HEK293T (cell line): ENCODE results near the gene C11orf58.
A peak's percentile ranks its signal among the peaks of the same experiment; 100 is the strongest.

Source experiments
- CTCF ChIA-PET: fragments of 350-600 bp; formaldehyde crosslinking; extraction: SDS; loops from one replicate; lab custom pipeline; 2021; ENCODE audit warnings: antibody characterized with exemption, inconsistent platforms; lab: Yijun Ruan, JAX
- POLR2A ChIA-PET: fragments of 350-600 bp; formaldehyde crosslinking; extraction: SDS; loops from one replicate; lab custom pipeline; 2020; ENCODE audit warnings: antibody characterized with exemption, inconsistent platforms; lab: Yijun Ruan, JAX
- DNase-seq: peaks from one replicate; pipeline ENCODE4 v3.0.0; 2012; ENCODE audit warnings: mixed read lengths; ENCODE audit errors: extremely low spot score
- ARNT ChIP-seq: fragments of 450-650 bp; IDR thresholded peaks from 2 replicates; pipeline ENCODE4 v1.6.1; 2017; ENCODE audit warnings: mild to moderate bottlenecking
- BHLHE40 ChIP-seq: fragments of 450-650 bp; IDR thresholded peaks from 2 replicates; pipeline ENCODE4 v1.6.1; 2016; ENCODE audit warnings: mild to moderate bottlenecking, moderate library complexity, borderline replicate concordance
- CTBP1 ChIP-seq: fragments of 450-650 bp; IDR thresholded peaks from 2 replicates; pipeline ENCODE4 v1.6.1; 2016; ENCODE audit warnings: borderline replicate concordance
- ELF4 ChIP-seq: fragments of 450-650 bp; IDR thresholded peaks from 2 replicates; pipeline ENCODE4 v1.6.1; 2017; ENCODE audit warnings: antibody characterized with exemption
- FOXA1 ChIP-seq: fragments of 450-650 bp; IDR thresholded peaks from 2 replicates; pipeline ENCODE4 v1.6.1; 2016; ENCODE audit warnings: mild to moderate bottlenecking
- FOXK2 ChIP-seq: fragments of 450-650 bp; IDR thresholded peaks from 2 replicates; pipeline ENCODE4 v1.6.1; 2016; ENCODE audit warnings: mild to moderate bottlenecking
- FOXM1 ChIP-seq: fragments of 450-650 bp; IDR thresholded peaks from 2 replicates; pipeline ENCODE4 v1.6.1; 2017; ENCODE audit warnings: mild to moderate bottlenecking, borderline replicate concordance
- HDGF ChIP-seq: fragments of 450-650 bp; IDR thresholded peaks from 2 replicates; pipeline ENCODE4 v1.6.1; 2017; ENCODE audit warnings: antibody characterized with exemption, borderline replicate concordance
- L3MBTL2 ChIP-seq: fragments of 450-650 bp; conservative IDR thresholded peaks from 2 replicates; pipeline ENCODE4 v1.6.1; 2016; ENCODE audit warnings: mild to moderate bottlenecking
- LEF1 ChIP-seq: fragments of 450-650 bp; IDR thresholded peaks from 2 replicates; pipeline ENCODE4 v1.6.1; 2017; ENCODE audit warnings: mild to moderate bottlenecking, borderline replicate concordance
- NFRKB ChIP-seq: fragments of 450-650 bp; IDR thresholded peaks from 2 replicates; pipeline ENCODE4 v1.6.1; 2016; ENCODE audit warnings: mild to moderate bottlenecking, moderate library complexity
- SP1 ChIP-seq: fragments of 450-650 bp; IDR thresholded peaks from 2 replicates; pipeline ENCODE4 v1.6.1; 2017
- SUZ12 ChIP-seq: fragments of 450-650 bp; IDR thresholded peaks from 2 replicates; pipeline ENCODE4 v1.6.1; 2016; ENCODE audit warnings: mild to moderate bottlenecking
- TARDBP ChIP-seq: fragments of 450-650 bp; IDR thresholded peaks from 2 replicates; pipeline ENCODE4 v1.6.1; 2016
- ZNF384 ChIP-seq: fragments of 450-650 bp; IDR thresholded peaks from 2 replicates; pipeline ENCODE4 v1.6.1; 2016
- TF ChIP-seq, protein P1 (sequence below): fragments of 450-650 bp; IDR thresholded peaks from 2 replicates; pipeline ENCODE4 v1.6.1; 2016

The C11orf58 gene

GRCh38 chr11:16785520-16786128 lies 47.2 kb downstream of the C11orf58 start:
- TF ChIP-seq CTBP1 (no peak), NFRKB (no peak), HDGF (no peak)
- ChIA-PET CTCF (interaction anchor here (0.5 to 1.5 kb wide), 9 partner anchors 9 to 1330 kb away, joined by 3 to 7 read pairs (median 3); no protein-coding TSS in a partner anchor), POLR2A (no interaction called here)
- DNase-seq = peak; percentile 83

DNA sequence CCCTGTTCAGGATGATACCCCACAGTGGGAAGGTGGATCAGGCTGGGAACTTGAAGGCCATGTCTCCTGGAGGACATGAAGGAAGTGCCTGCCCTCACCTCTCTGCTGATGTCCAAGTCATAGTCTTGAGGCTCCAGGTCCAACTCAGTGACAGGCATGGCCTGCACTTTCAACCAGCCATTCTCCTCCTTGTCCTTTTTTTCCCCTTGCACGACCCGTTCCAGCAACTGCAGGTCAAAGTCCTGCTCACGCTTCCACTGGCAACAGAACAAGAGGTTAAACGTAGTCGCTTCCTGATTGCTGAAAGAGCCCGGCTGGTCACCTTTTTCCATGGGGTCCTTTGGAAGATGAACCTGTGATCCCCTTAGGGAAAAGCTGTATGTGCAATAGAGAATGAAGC lies 47.7 kb downstream of the C11orf58 start:
- TF ChIP-seq NFRKB (no peak), CTBP1 (no peak), HDGF (no peak), BHLHE40 (no peak), FOXK2 (no peak), FOXA1 (no peak), FOXM1 (no peak), SP1 (no peak), ARNT (no peak), ZNF384 (no peak), SUZ12 (no peak), TARDBP (no peak), L3MBTL2 (no peak), LEF1 (no peak), ELF4 (no peak)
- TF ChIP-seq, protein P1, sequence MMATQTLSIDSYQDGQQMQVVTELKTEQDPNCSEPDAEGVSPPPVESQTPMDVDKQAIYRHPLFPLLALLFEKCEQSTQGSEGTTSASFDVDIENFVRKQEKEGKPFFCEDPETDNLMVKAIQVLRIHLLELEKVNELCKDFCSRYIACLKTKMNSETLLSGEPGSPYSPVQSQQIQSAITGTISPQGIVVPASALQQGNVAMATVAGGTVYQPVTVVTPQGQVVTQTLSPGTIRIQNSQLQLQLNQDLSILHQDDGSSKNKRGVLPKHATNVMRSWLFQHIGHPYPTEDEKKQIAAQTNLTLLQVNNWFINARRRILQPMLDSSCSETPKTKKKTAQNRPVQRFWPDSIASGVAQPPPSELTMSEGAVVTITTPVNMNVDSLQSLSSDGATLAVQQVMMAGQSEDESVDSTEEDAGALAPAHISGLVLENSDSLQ = no peak
- ChIA-PET CTCF (interaction anchor here (0.6 to 1.3 kb wide), 6 partner anchors 9 to 1330 kb away, joined by 3 to 7 read pairs (median 4); no protein-coding TSS in a partner anchor), POLR2A (no interaction called here)
- DNase-seq = no peak

DNA sequence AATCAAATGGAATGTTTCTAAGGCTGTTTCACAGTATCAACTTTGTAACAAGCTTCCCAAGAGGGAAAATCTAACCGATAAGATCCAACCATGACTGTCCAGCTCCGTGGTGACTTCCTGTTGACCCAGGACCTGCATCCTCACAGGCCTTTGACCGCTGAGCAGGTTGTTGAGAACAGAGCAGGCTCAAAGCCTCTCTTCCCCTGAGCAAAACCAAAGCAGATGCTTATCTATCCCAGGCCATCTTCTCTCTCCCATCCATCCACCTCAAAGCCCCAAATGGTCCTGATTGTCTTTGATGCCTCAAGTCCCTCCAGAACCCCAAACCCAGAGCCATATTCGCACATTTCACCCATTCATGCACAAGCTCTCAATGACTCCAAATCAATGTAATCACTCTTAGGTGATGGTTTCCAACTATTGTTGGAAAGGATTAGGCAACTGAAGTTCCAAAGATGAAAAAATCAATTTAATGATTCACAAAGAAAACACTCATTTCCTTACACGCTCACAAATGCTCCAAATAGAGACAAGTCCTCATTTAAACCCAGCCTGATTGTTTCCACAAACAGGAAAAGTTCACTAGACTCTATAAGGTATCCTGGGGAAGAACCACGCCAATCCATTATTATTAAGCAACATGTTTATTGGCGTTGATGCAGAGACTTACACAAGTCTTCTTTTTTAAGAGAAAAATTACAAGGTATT lies 48.7 kb downstream of the C11orf58 start:
- TF ChIP-seq NFRKB = no peak
- TF ChIP-seq HDGF = no peak
- no peak for TF ChIP-seq SP1
- no peak for TF ChIP-seq ARNT
- no peak for TF ChIP-seq ZNF384
- TF ChIP-seq FOXA1 = no peak
- TF ChIP-seq, protein P1 = no peak
- no peak for TF ChIP-seq BHLHE40
- no peak for TF ChIP-seq ELF4
- TF ChIP-seq SUZ12 = no peak
- no peak for TF ChIP-seq FOXM1
- TF ChIP-seq L3MBTL2 = no peak
- TF ChIP-seq TARDBP = no peak
- no peak for TF ChIP-seq FOXK2
- TF ChIP-seq LEF1 = no peak
- POLR2A ChIA-PET = no interaction called here
- DNase-seq = no peak
- CTCF ChIA-PET = interaction anchor here (0.7 kb wide), 1 partner anchor 55 kb away, joined by 4 read pairs; no protein-coding TSS in a partner anchor

DNA sequence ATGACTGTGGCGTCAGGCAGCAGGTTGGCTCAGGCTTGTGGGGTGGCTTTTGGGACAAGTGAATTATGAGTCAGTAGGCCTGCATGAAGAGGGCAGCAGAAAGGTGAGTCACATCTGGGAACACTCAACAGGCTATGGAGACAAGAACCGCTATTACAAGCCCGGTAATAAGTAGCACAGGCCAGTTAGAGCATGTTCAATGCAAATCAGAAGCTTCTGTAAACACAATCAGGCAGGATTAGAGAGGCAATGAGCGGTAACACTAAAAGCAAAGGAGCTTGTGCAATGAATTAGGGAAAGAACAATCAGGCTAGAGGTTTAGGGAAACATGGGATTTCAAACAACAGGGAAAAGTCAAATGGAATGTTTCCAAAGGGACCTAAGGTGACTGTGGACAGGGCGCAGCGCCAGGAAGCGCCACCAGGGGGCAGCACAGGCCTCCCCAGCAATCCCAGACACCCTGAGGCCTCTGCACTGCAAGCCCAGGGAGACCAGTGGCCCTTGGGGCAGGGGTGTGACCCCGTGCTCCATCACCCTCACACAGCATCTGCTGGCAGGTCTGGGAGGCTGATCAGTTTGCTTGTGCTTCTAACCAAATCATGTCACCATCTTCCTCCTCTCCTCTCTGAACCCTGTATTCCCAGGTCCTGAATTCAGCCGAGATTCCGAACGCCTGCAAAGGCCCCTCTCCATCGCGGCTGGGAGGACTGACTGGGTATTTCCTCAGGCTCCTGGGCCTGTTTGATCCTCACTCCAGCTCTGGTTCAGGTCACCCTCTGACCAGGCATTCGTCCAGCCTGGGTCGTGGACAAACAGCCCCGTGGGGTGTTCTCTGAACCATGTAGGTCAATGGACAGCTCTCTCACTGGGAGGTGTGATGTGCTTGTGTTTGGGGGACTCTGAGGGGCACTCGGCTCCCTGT lies 50.0 kb downstream of the C11orf58 start:
- TF ChIP-seq BHLHE40 = no peak
- CTCF ChIA-PET = interaction anchor here (0.5 to 0.6 kb wide), 2 partner anchors 601 to 941 kb away, joined by 3 to 4 read pairs; no protein-coding TSS in a partner anchor
- peak; percentile 85 for DNase-seq
- POLR2A ChIA-PET = no interaction called here

DNA sequence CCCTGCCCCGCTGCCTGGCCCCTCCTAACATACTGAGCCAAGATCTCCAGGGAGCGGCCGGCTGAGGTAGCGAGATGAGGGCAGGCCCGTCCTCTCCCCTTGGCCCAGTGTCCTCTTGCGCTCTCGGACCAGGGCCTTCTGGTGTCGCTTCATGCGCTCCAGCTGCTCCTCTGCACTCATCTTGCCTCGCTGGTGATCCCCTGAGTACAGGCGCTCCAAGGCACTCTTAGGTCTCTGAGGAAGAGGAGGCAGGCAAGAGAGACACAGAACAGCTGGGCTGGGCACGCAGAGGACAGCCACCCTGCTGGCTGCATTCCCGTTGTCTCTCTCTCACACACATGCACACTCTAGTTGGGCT lies 50.6 kb downstream of the C11orf58 start:
- no peak for DNase-seq
- POLR2A ChIA-PET = no interaction called here
- CTCF ChIA-PET = interaction anchor here (0.8 kb wide), 1 partner anchor 13 kb away, joined by 4 read pairs; no protein-coding TSS in a partner anchor
- TF ChIP-seq FOXK2 = no peak
- no peak for TF ChIP-seq FOXM1
- TF ChIP-seq FOXA1 = no peak
- TF ChIP-seq LEF1 = no peak
- TF ChIP-seq ARNT = no peak
- no peak for TF ChIP-seq TARDBP
- TF ChIP-seq BHLHE40 = no peak
- TF ChIP-seq ZNF384 = no peak
- TF ChIP-seq, protein P1 = no peak
- no peak for TF ChIP-seq HDGF
- no peak for TF ChIP-seq SUZ12
- TF ChIP-seq NFRKB = no peak
- no peak for TF ChIP-seq L3MBTL2
- TF ChIP-seq ELF4 = no peak
- no peak for TF ChIP-seq SP1
